GM12878 (cell line): ENCODE data around the gene LOX. TPM values are rescaled to one million over a fixed set of nuclear protein-coding genes. Genes with fewer than 3 reads are reported as not detected.

ENCODE experiments used
- ATAC-seq: fragments of 200-7000 bp; cut with Tn5 transposase; 3 replicates; pipeline ENCODE4 v1.9.1; 2020; ENCODE audit warnings: mild to moderate bottlenecking, moderate library complexity
- Bru-seq: library from RNA; stranded (reverse); fragments of 400-500 nt; gene quantifications from one replicate; lab custom pipeline; 2021; lab: Mats Ljungman, UMichigan
- BruChase-seq, 2 experiments: library from RNA; stranded (reverse); fragments of 400-500 nt; gene quantifications; one replicate each; lab custom pipeline; 2021; lab: Mats Ljungman, UMichigan
- BruUV-seq: library from RNA; stranded (reverse); fragments of 400-500 nt; replicated peaks from 2 replicates; lab custom pipeline; 2021; lab: Mats Ljungman, UMichigan
- CTCF ChIA-PET: fragments of 300-600 bp; sonication (Branson Sonifier 250); formaldehyde crosslinking; extraction: SDS; loops from one replicate; lab custom pipeline; 2021; ENCODE audit warnings: inconsistent platforms; lab: Yijun Ruan, JAX
- POLR2A ChIA-PET: fragments of 350-600 bp; formaldehyde crosslinking; extraction: SDS; loops from one replicate; lab custom pipeline; 2021; ENCODE audit warnings: inconsistent platforms; lab: Charles Lee
- RAD21 ChIA-PET: fragments of 300-600 bp; sonication (Branson Sonifier 250); formaldehyde crosslinking; loops from one replicate; lab custom pipeline; 2023; ENCODE audit warnings: antibody characterized with exemption; ENCODE audit not compliant: unreplicated experiment; lab: Charles Lee
- SMC1A ChIA-PET: fragments of 300-600 bp; sonication (Branson Sonifier 250); formaldehyde crosslinking; loops from one replicate; lab custom pipeline; 2023; ENCODE audit not compliant: unreplicated experiment, uncharacterized antibody; lab: Charles Lee
- DNase-seq: peaks from one replicate; pipeline ENCODE4 v3.0.0-alpha.2; 2011; ENCODE audit warnings: low read depth, low spot score
- FAIRE-seq: peaks from 3 replicates; lab custom pipeline; 2011; peaks lifted over from hg19 to GRCh38; lab: Jason Lieb, UNC
- H2AFZ ChIP-seq: 2 replicates; pipeline ENCODE4 v1.6.0; 2011; ENCODE audit warnings: low read depth, low read length, control low read depth; ENCODE audit not compliant: control insufficient read depth
- H3K27ac ChIP-seq: 2 replicates; pipeline ENCODE4 v1.5.1; 2011; ENCODE audit warnings: control low read depth; ENCODE audit not compliant: control insufficient read depth, insufficient read depth
- H3K27me3 ChIP-seq, 2 experiments: replicated peaks in 1 of 2; 2 replicates each; pipeline versions ENCODE4 v1.6.0 to v1.6.1; 2011; ENCODE audit warnings: low read length in 1 of 2; ENCODE audit not compliant: control insufficient read depth in 2 of 2, insufficient read depth in 2 of 2
- H3K36me3 ChIP-seq, 2 experiments: 2 replicates each; pipeline ENCODE4 v1.5.1; 2011; ENCODE audit warnings: low read length in 1 of 2; ENCODE audit not compliant: control insufficient read depth in 2 of 2, insufficient read depth in 2 of 2
- H3K4me1 ChIP-seq: 2 replicates; pipeline ENCODE4 v1.6.1; 2011; ENCODE audit warnings: mild to moderate bottlenecking, low read length, moderate library complexity, mixed read lengths; ENCODE audit not compliant: control insufficient read depth, insufficient read depth
- H3K4me2 ChIP-seq: 2 replicates; pipeline ENCODE4 v1.6.0; 2011; ENCODE audit warnings: control low read depth; ENCODE audit not compliant: control insufficient read depth, insufficient read depth
- H3K4me3 ChIP-seq: fragments of 200-600 bp; sonication (generic); 2 replicates; pipeline ENCODE4 v1.5.1; 2016
- H3K79me2 ChIP-seq: 2 replicates; pipeline ENCODE4 v1.6.0; 2011; ENCODE audit warnings: low read length; ENCODE audit not compliant: control insufficient read depth, insufficient read depth
- H3K9ac ChIP-seq: 2 replicates; pipeline ENCODE4 v1.8.0; 2011; ENCODE audit warnings: low read length, control low read depth, mixed read lengths; ENCODE audit not compliant: control insufficient read depth, insufficient read depth
- H3K9me3 ChIP-seq: replicated peaks from 3 replicates; pipeline ENCODE4 v1.5.1; 2011; ENCODE audit warnings: mild to moderate bottlenecking, low read length; ENCODE audit not compliant: control insufficient read depth, insufficient read depth
- H4K20me1 ChIP-seq: 2 replicates; pipeline ENCODE4 v1.6.0; 2011; ENCODE audit not compliant: control insufficient read depth, insufficient read depth
- NR2C1 ChIP-seq: fragments of 450-650 bp; IDR thresholded peaks from 2 replicates; pipeline ENCODE4 v1.6.1; 2017; ENCODE audit warnings: antibody characterized with exemption, mild to moderate bottlenecking, moderate library complexity
- RCOR1 ChIP-seq: conservative IDR thresholded peaks from 2 replicates; pipeline ENCODE4 v1.6.1; 2012; ENCODE audit warnings: low read depth, low read length, improper control_type of control experiment
- SPI1 ChIP-seq: IDR thresholded peaks from 2 replicates; pipeline ENCODE4 v1.6.1; 2011; ENCODE audit warnings: low read depth, mild to moderate bottlenecking, low read length, moderate library complexity, borderline replicate concordance; ENCODE audit not compliant: insufficient read depth
- WGBS: methylation state at CpG from one replicate; pipeline ENCODE4 v1.1.6; 2016; ENCODE audit warnings: low lambda C conversion rate; ENCODE audit not compliant: insufficient replicate concordance, insufficient coverage; ENCODE audit errors: missing lambda C conversion rate; 5-methylcytosine and 5-hydroxymethylcytosine counted together
- in situ Hi-C: fragments of 300-500 bp; cut with MboI; formaldehyde crosslinking; loops from 9 replicates; pipeline ENCODE4 v1.14.3; 2018; ENCODE audit warnings: mixed read lengths
- intact Hi-C: fragments of 100-400 bp; cut with micrococcal nuclease; formaldehyde crosslinking; loops from one replicate; pipeline ENCODE4 v1.14.2; 2022; ENCODE audit not compliant: unreplicated experiment
- long read RNA-seq, 2 experiments: library from polyadenylated mRNA; unstranded; transcript quantifications; one replicate each; pipeline ENCODE4 v2.0.0, GENCODE V29; 2019 to 2020
- polyA minus RNA-seq, 3 experiments: library from RNA; depleted of rRNA, polyadenylated mRNA; stranded (reverse); fragments of >200 nt; gene quantifications; 2 replicates each; pipeline ENCODE4 v1.2.3, GENCODE V29; 2011
- polyA plus RNA-seq, 11 experiments: library from polyadenylated mRNA; depleted of rRNA in 4 of 11; unstranded in 6 of 11; stranded (reverse) in 5 of 11; fragments of >200 nt; fragmentation: Nextera tagmentation in 4 of 11; fragmentation: Illumina TruSeq in 1 of 11; extraction: Ambion mirVana in 4 of 11; extraction: Trizol in 1 of 11; gene quantifications; 1 replicate in 1 of 11; 2 replicates in 10 of 11; pipeline versions ENCODE4 v1.2.1 to v1.2.3, GENCODE V29; 2011 to 2016; ENCODE audit warnings: inconsistent platforms in 2 of 11, missing spikeins in 2 of 11, low read depth in 1 of 11
- total RNA-seq, 4 experiments: library from RNA; depleted of rRNA in 3 of 4; stranded (reverse); fragments of >200 nt in 3 of 4; fragmentation: Illumina TruSeq in 1 of 4; extraction: Trizol in 1 of 4; gene quantifications; 2 replicates each; pipeline versions ENCODE4 v1.2.1 to v1.2.3, GENCODE V29; 2013 to 2021
- TF ChIP-seq, protein P1 (sequence below): fragments of 450-650 bp; IDR thresholded peaks from 2 replicates; pipeline ENCODE4 v1.6.1; 2017; ENCODE audit warnings: low read depth, mild to moderate bottlenecking, moderate library complexity
- TF ChIP-seq, protein P2 (sequence below): IDR thresholded peaks from 2 replicates; pipeline ENCODE4 v1.6.1; 2011; ENCODE audit warnings: borderline replicate concordance, low read depth, mild to moderate bottlenecking, moderate library complexity, mixed read lengths, low read length; ENCODE audit not compliant: insufficient read depth; ENCODE audit errors: extremely low read length

LOX gene, protein sequence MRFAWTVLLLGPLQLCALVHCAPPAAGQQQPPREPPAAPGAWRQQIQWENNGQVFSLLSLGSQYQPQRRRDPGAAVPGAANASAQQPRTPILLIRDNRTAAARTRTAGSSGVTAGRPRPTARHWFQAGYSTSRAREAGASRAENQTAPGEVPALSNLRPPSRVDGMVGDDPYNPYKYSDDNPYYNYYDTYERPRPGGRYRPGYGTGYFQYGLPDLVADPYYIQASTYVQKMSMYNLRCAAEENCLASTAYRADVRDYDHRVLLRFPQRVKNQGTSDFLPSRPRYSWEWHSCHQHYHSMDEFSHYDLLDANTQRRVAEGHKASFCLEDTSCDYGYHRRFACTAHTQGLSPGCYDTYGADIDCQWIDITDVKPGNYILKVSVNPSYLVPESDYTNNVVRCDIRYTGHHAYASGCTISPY
- not detected in 2 replicates for total RNA-seq (2013; cell fraction: nucleolus; rRNA removed)
- total RNA-seq (2014; rRNA removed) (0.06 and 0.11 TPM in 2 replicates), total RNA-seq (2014; rRNA removed; fragmentation: Illumina TruSeq; extraction: Trizol) (0.13 and 0.14 TPM in 2 replicates), total RNA-seq (2021) (0.37 and 0.69 TPM in 2 replicates), polyA plus RNA-seq (2011; rRNA removed) (not detected in 2 replicates), polyA plus RNA-seq (2014; fragmentation: Illumina TruSeq; extraction: Trizol) (0.03 TPM in 1 of 2 replicates, not detected in the other), polyA plus RNA-seq (2014; fragmentation: Nextera tagmentation; extraction: Ambion mirVana) (under 1 TPM; 0.05 to 0.07 TPM), polyA plus RNA-seq (2014; rRNA removed) (0.03 and 0.05 TPM in 2 replicates), polyA plus RNA-seq (2016; fragmentation: Nextera tagmentation; extraction: Ambion mirVana) (under 1 TPM; 0.34 to 0.47 TPM), polyA minus RNA-seq (2011; rRNA and poly(A)+ RNA removed) (not detected in 2 replicates), Bru-seq, nascent RNA (percentile 6 among the genes with signal in this experiment), BruChase-seq, experiment 1, labeled RNA remaining after a 6-hour chase (percentile 6 among the genes with signal in this experiment), BruChase-seq, experiment 2, labeled RNA remaining after a 2-hour chase (not detected)
- polyA plus RNA-seq (2011; ENCODE audit: low read depth): 0.21 TPM
- not detected in 2 replicates for polyA plus RNA-seq (2011; cell fraction: cytosol; rRNA removed)
- 0.09 TPM in 1 of 2 replicates, not detected in the other for polyA plus RNA-seq (2011; cell fraction: nucleus; rRNA removed)
- 0.19 and 0.31 TPM in 2 replicates for polyA plus RNA-seq (2012)
- polyA minus RNA-seq (2011; cell fraction: cytosol; rRNA and poly(A)+ RNA removed): not detected in 2 replicates
- not detected in 2 replicates for polyA minus RNA-seq (2011; cell fraction: nucleus; rRNA and poly(A)+ RNA removed)
- long read RNA-seq, experiment 1: 0 reads
- long read RNA-seq, experiment 2: 0 reads

DNA sequence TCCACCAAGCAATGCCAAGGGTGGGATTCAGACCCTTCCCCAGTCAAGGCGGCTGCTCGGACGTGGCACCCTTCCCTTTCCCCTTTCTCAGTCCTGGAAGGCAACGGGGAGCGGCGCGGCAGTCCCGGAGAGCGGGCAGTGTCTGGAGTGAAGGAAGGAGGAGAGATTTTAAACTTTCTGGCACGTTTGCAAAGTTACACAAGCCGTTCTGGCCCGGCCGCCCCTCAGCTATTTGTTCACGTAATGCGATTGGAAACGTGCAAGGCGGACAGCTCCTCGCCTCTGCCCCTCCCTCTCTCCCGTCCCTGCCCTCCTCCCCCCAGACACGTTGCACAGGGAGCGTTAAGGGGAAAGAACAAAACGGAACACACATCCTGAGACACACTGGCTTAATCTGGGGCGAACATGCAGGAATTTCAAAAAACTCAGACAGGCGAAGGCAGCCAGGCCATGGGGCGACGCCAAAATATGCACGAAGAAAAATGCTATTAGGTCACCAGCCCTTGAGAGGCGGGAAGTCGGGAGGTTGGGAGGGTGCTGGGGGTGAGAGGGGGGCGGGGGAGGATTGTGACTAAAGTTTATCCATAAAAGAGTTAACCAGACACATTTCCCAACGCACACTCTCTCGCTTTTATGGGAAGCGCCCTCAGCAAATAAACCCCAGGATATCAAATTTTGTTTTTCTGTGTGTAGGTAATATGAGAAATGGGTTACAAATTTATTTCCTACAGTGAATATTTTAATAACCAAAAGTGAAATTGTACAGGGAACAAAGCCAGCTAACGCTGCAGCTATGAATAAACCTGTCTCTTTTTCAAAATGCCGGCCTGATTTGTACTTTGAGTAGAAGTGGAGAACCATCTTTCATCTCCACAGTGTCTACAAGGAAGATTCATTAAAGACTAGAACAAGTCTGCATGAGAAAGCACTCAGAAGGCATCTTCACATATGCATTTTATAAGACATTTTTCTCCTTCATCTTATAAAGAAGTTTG, at the start of gene LOX:
TSS of gene LOX (minus strand) at position 144 of the 995 bp plus-strand sequence. CDS start 274 bp downstream, outside the sequence.
- intact Hi-C loops: no loop called here
- H3K4me3 ChIP-seq: peak within 1 kb of the TSS; percentile 57; the same call in 1 of the 2 replicates
- H3K36me3 ChIP-seq: no peaks in the 10 kb centered on the region
- H3K4me1 ChIP-seq: no peaks in the 10 kb centered on the region; the same call in 1 of the 2 replicates
- H3K27ac ChIP-seq: no peak within 1 kb of the TSS
- RAD21 ChIA-PET: no interaction called here
- WGBS: 45% methylated on average over 24 of the region's 35 CpGs
- FAIRE-seq (no peak), ATAC-seq (no peak)
- H3K27me3 ChIP-seq: peaks cover 5 to 7% of the 10 kb centered on the region in 2 experiments
- H3K9me3 ChIP-seq: no peaks in the 10 kb centered on the region
- in situ Hi-C loops: no loop called here
- no peak within 1 kb of the TSS for H3K9ac ChIP-seq
- H4K20me1 ChIP-seq: no peaks in the 10 kb centered on the region
- TF ChIP-seq, protein P1, sequence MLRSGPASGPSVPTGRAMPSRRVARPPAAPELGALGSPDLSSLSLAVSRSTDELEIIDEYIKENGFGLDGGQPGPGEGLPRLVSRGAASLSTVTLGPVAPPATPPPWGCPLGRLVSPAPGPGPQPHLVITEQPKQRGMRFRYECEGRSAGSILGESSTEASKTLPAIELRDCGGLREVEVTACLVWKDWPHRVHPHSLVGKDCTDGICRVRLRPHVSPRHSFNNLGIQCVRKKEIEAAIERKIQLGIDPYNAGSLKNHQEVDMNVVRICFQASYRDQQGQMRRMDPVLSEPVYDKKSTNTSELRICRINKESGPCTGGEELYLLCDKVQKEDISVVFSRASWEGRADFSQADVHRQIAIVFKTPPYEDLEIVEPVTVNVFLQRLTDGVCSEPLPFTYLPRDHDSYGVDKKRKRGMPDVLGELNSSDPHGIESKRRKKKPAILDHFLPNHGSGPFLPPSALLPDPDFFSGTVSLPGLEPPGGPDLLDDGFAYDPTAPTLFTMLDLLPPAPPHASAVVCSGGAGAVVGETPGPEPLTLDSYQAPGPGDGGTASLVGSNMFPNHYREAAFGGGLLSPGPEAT: no peak
- no peak for TF ChIP-seq RCOR1
- TF ChIP-seq SPI1: no peak
- TF ChIP-seq, protein P2, sequence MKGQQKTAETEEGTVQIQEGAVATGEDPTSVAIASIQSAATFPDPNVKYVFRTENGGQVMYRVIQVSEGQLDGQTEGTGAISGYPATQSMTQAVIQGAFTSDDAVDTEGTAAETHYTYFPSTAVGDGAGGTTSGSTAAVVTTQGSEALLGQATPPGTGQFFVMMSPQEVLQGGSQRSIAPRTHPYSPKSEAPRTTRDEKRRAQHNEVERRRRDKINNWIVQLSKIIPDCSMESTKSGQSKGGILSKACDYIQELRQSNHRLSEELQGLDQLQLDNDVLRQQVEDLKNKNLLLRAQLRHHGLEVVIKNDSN: no peak
- no peak for TF ChIP-seq NR2C1
- TF ChIP-seq, all 136 proteins: peak for 0
- no TSS peak for BruUV-seq
- ChIA-PET SMC1A (no interaction called here), POLR2A (no interaction called here), CTCF (no interaction called here)
- no peak for DNase-seq
- Histone ChIP-seq H2AFZ (peak within 1 kb of the TSS; percentile 38), H3K4me2 (peak within 1 kb of the TSS; percentile 68), H3K79me2 (no peaks in the 10 kb centered on the region)
